Panc1 (cell line): Measurements from ENCODE around the gene ADGRL3.

ENCODE experiments used
- POLR2AphosphoS5 ChIP-seq: IDR thresholded peaks from 2 replicates; pipeline ENCODE4 v1.6.1; 2012; ENCODE audit warnings: mild to moderate bottlenecking, low read depth, low read length, moderate library complexity
- TF ChIP-seq, protein P1 (sequence below): fragments of 450-650 bp; IDR thresholded peaks from 2 replicates; pipeline ENCODE4 v1.5.1; 2017; ENCODE audit warnings: mild to moderate bottlenecking
- TF ChIP-seq, protein P2 (sequence below), 2 experiments: IDR thresholded peaks; 2 replicates each; pipeline ENCODE4 v1.6.1; 2011 to 2012; ENCODE audit warnings: low read depth in 2 of 2, control low read depth in 1 of 2, low read length in 1 of 2, mild to moderate bottlenecking in 1 of 2, moderate library complexity in 1 of 2; ENCODE audit not compliant: insufficient read depth in 1 of 2

DNA sequence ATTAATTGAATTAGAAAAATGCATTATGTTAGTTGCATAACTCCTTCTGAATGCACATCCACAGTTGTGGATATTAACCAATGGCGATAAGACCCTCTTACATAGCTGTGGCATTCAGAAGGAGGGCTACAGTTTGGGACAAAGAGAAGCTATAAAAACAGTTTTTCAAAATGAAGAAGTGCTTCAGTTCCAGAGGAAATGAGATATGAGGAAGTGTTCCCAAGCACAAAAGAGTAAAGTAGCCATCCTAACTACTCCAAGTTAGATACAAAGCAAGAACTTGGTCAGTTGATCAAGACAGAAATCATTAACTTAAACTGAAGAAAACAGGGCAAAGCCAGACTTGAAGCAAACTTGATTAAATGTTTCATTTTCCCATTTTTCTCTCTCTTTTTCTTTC, 17.2 kb upstream of the ADGRL3 start:
- TF ChIP-seq, protein P1, sequence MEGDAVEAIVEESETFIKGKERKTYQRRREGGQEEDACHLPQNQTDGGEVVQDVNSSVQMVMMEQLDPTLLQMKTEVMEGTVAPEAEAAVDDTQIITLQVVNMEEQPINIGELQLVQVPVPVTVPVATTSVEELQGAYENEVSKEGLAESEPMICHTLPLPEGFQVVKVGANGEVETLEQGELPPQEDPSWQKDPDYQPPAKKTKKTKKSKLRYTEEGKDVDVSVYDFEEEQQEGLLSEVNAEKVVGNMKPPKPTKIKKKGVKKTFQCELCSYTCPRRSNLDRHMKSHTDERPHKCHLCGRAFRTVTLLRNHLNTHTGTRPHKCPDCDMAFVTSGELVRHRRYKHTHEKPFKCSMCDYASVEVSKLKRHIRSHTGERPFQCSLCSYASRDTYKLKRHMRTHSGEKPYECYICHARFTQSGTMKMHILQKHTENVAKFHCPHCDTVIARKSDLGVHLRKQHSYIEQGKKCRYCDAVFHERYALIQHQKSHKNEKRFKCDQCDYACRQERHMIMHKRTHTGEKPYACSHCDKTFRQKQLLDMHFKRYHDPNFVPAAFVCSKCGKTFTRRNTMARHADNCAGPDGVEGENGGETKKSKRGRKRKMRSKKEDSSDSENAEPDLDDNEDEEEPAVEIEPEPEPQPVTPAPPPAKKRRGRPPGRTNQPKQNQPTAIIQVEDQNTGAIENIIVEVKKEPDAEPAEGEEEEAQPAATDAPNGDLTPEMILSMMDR, result no peak
- TF ChIP-seq, protein P2, sequence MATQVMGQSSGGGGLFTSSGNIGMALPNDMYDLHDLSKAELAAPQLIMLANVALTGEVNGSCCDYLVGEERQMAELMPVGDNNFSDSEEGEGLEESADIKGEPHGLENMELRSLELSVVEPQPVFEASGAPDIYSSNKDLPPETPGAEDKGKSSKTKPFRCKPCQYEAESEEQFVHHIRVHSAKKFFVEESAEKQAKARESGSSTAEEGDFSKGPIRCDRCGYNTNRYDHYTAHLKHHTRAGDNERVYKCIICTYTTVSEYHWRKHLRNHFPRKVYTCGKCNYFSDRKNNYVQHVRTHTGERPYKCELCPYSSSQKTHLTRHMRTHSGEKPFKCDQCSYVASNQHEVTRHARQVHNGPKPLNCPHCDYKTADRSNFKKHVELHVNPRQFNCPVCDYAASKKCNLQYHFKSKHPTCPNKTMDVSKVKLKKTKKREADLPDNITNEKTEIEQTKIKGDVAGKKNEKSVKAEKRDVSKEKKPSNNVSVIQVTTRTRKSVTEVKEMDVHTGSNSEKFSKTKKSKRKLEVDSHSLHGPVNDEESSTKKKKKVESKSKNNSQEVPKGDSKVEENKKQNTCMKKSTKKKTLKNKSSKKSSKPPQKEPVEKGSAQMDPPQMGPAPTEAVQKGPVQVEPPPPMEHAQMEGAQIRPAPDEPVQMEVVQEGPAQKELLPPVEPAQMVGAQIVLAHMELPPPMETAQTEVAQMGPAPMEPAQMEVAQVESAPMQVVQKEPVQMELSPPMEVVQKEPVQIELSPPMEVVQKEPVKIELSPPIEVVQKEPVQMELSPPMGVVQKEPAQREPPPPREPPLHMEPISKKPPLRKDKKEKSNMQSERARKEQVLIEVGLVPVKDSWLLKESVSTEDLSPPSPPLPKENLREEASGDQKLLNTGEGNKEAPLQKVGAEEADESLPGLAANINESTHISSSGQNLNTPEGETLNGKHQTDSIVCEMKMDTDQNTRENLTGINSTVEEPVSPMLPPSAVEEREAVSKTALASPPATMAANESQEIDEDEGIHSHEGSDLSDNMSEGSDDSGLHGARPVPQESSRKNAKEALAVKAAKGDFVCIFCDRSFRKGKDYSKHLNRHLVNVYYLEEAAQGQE (IDR thresholded peaks at IDR 0.05; ENCODE audit: insufficient read depth in 1 of 2, low read depth in 2 of 2, low read length in 1 of 2), result no peak
- no peak for TF ChIP-seq POLR2AphosphoS5
